ENCODE measurements around the gene CFAP45. TPM values are rescaled to one million over a fixed set of nuclear protein-coding genes. Genes with fewer than 3 reads are reported as not detected.

The CFAP45 gene
- total RNA-seq, 1 experiment from 2014 or later = 9.3 TPM

DNA sequence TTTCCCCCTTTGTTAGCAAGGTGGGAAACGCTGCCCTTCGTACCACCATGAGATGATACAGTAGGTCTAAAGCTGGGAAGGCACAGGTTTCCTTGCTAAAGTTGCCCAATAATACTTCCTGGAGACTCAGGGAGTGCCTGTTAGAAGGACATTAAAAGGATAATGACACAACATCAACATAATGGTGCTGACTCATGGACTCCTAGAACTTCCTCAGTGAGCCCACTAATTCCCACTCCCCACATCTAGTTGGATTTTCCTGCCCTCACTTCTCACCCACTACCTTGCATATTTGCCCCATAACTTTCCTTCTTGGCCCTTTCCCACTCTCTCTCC lies 17.5 kb downstream of the CFAP45 start:
- Histone ChIP-seq H3K4me3 (peak overlapping the region; percentile 19; the same call in 1 of the 2 replicates), H3F3A (ENCODE audit: insufficient read depth, low read depth) (peaks cover 43% of the 10 kb centered on the region), H3K4me1 (replicated peaks; ENCODE audit: insufficient read depth) (peaks cover 57% of the 10 kb centered on the region), H3K9me2 (ENCODE audit: insufficient read depth) (no peaks in the 10 kb centered on the region), H2AFZ (no peak overlapping the region), H3K27me3 (ENCODE audit: insufficient read depth, low read depth) (no peaks in the 10 kb centered on the region), H3K79me2 (ENCODE audit: low read depth) (no peaks in the 10 kb centered on the region), H3K9me3 (ENCODE audit: insufficient read depth, low read depth) (no peaks in the 10 kb centered on the region), H4K20me1 (ENCODE audit: insufficient read depth) (no peaks in the 10 kb centered on the region), H3K36me3 (ENCODE audit: low read depth) (no peaks in the 10 kb centered on the region; the same call in 1 of the 2 replicates), H3K4me2 (peak overlapping the region; percentile 70), H3K27ac (peak overlapping the region; percentile 98)
- no TSS peak for BruUV-seq (replicated peaks)
- peak in 1 of 2 experiments; percentile 80 for DNase-seq
- intact Hi-C loops (cut with micrococcal nuclease; ENCODE audit: unreplicated experiment) = loop anchor here (1.0 kb wide), 1 partner anchor 15 kb away; no protein-coding TSS in a partner anchor
- TF ChIP-seq EZH2 (IDR thresholded peaks at IDR 0.05; ENCODE audit: low read depth) = no peak
- TF ChIP-seq, protein P1, sequence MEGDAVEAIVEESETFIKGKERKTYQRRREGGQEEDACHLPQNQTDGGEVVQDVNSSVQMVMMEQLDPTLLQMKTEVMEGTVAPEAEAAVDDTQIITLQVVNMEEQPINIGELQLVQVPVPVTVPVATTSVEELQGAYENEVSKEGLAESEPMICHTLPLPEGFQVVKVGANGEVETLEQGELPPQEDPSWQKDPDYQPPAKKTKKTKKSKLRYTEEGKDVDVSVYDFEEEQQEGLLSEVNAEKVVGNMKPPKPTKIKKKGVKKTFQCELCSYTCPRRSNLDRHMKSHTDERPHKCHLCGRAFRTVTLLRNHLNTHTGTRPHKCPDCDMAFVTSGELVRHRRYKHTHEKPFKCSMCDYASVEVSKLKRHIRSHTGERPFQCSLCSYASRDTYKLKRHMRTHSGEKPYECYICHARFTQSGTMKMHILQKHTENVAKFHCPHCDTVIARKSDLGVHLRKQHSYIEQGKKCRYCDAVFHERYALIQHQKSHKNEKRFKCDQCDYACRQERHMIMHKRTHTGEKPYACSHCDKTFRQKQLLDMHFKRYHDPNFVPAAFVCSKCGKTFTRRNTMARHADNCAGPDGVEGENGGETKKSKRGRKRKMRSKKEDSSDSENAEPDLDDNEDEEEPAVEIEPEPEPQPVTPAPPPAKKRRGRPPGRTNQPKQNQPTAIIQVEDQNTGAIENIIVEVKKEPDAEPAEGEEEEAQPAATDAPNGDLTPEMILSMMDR (conservative IDR thresholded peaks at IDR 0.05) = no peak
- POLR2A ChIA-PET (ENCODE audit: unreplicated experiment) = no interaction called here
- CTCF ChIA-PET = no interaction called here

DNA sequence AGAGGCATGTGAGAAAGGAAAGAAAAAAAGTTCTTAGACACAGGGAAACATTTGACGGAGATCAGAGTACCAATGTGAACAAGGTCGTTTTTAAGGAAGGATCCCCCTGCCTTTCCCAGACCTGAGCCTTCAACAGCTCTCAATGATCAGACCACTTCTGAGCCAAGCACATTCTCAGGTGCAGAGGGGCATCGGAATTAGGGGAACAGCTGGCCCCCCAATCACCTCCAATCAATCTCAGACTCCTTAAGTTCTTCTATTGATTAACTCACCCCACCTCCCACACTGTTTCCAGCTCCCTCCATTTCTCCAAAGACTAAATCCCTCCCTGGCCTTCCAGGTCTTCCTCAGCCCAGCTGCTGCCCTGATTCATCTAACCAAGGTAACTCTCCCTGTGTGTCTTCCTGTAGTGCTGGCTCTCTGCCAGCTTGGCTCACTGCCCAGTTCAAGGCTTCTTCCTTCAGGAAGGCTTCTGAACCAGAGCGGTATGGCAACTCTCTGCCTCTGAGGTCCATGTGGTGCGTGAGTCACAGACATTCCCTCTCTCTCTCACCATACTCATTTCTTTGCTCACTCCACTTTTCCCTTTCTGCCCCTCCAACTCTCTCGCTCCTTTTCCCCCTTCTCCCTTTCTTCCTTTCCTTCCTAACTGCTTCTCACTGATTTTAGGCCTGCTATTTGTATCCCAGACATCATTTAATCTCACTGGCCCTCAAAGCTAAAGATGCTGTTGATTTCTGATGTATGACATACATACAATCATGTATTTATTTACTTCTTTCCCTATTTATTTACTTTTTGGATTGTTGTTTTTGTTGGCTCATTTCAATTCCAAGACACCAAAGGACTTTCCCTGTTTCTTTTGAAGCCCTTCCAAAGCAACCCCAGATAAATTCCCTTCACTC lies 18.1 kb downstream of the CFAP45 start:
- TSS peak; percentile 91 for BruUV-seq (replicated peaks)
- DNase-seq = peak; percentile 97 to 98
- Histone ChIP-seq H3F3A (ENCODE audit: insufficient read depth, low read depth) (peaks cover 43% of the 10 kb centered on the region), H4K20me1 (ENCODE audit: insufficient read depth) (no peaks in the 10 kb centered on the region), H2AFZ (no peak overlapping the region), H3K79me2 (ENCODE audit: low read depth) (no peaks in the 10 kb centered on the region), H3K36me3 (ENCODE audit: low read depth) (no peaks in the 10 kb centered on the region; the same call in 1 of the 2 replicates), H3K27ac (peak overlapping the region; percentile 98), H3K4me2 (peak overlapping the region; percentile 70), H3K4me1 (replicated peaks; ENCODE audit: insufficient read depth) (peaks cover 57% of the 10 kb centered on the region), H3K9me3 (ENCODE audit: insufficient read depth, low read depth) (no peaks in the 10 kb centered on the region), H3K4me3 (peak overlapping the region; percentile 19; the same call in 1 of the 2 replicates), H3K27me3 (ENCODE audit: insufficient read depth, low read depth) (no peaks in the 10 kb centered on the region), H3K9me2 (ENCODE audit: insufficient read depth) (no peaks in the 10 kb centered on the region)
- CTCF ChIA-PET = interaction anchor here (0.6 kb wide), 1 partner anchor 8 kb away, joined by 3 read pairs; no protein-coding TSS in a partner anchor
- TF ChIP-seq, protein P1 (conservative IDR thresholded peaks at IDR 0.05) = no peak
- TF ChIP-seq EZH2 (IDR thresholded peaks at IDR 0.05; ENCODE audit: low read depth) = no peak
- POLR2A ChIA-PET (ENCODE audit: unreplicated experiment) = interaction anchor here (0.6 to 1.2 kb wide), 3 partner anchors 10 to 43 kb away, joined by 3 to 4 read pairs (median 3); partner anchors contain the start of gene TAGLN2
- intact Hi-C loops (cut with micrococcal nuclease; ENCODE audit: unreplicated experiment) = loop anchor here (1.0 to 2.0 kb wide), 2 partner anchors 15 to 27 kb away; no protein-coding TSS in a partner anchor

DNA sequence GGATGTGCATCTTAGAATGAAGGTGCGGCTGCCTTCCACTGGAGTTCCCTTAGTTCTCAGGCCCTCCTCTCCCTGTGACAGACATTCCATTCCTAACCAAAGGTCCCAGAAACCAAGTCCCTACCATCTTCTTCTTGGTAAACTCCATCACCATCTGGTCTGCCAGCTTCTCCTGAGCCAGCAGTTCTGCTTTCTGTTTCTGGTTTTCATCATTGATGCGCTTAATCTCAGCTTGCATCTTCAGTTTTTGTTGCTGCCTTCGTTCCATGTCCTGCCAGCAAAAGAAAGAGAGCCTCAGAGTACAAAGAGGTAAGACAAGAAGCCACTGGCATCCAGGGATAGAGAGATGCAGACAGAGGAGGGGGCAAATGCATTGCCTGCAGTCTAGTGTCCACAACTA lies 19.5 kb downstream of the CFAP45 start:
- H2AFZ ChIP-seq = no peak overlapping the region
- peak overlapping the region; percentile 44 for H3K4me2 ChIP-seq
- TF ChIP-seq, protein P1 (conservative IDR thresholded peaks at IDR 0.05) = no peak
- no peak for TF ChIP-seq EZH2 (IDR thresholded peaks at IDR 0.05; ENCODE audit: low read depth)
- no peaks in the 10 kb centered on the region for H4K20me1 ChIP-seq (ENCODE audit: insufficient read depth)
- peak overlapping the region; percentile 98 for H3K27ac ChIP-seq
- intact Hi-C loops (cut with micrococcal nuclease; ENCODE audit: unreplicated experiment) = loop anchor here (2.0 kb wide), 1 partner anchor 26 kb away; no protein-coding TSS in a partner anchor
- ChIA-PET CTCF (interaction anchor here (0.6 to 0.9 kb wide), 2 partner anchors 123 to 499 kb away, joined by 3 to 4 read pairs; no protein-coding TSS in a partner anchor), POLR2A (ENCODE audit: unreplicated experiment) (interaction anchor here (0.7 kb wide), 2 partner anchors 10 to 60 kb away, joined by 4 to 7 read pairs; no protein-coding TSS in a partner anchor)
- H3F3A ChIP-seq (ENCODE audit: insufficient read depth, low read depth) = peaks cover 43% of the 10 kb centered on the region
- no TSS peak for BruUV-seq (replicated peaks)
- H3K4me3 ChIP-seq = no peak overlapping the region
- H3K79me2 ChIP-seq (ENCODE audit: low read depth) = no peaks in the 10 kb centered on the region
- no peaks in the 10 kb centered on the region; the same call in 1 of the 2 replicates for H3K36me3 ChIP-seq (ENCODE audit: low read depth)
- H3K9me3 ChIP-seq (ENCODE audit: insufficient read depth, low read depth) = no peaks in the 10 kb centered on the region
- no peaks in the 10 kb centered on the region for H3K27me3 ChIP-seq (ENCODE audit: insufficient read depth, low read depth)
- no peak for DNase-seq
- peaks cover 57% of the 10 kb centered on the region for H3K4me1 ChIP-seq (replicated peaks; ENCODE audit: insufficient read depth)
- H3K9me2 ChIP-seq (ENCODE audit: insufficient read depth) = no peaks in the 10 kb centered on the region
